Activated CD4-positive, alpha-beta T cell treated with anti-CD3 and anti-CD28 coated beads for 24 hours (primary cell): Measurements from ENCODE around the gene LMBR1.
"Not testable (repeated sequence)": the region's sequence is repeated elsewhere in the genome, so short reads cannot be mapped to it uniquely, and the experiment has no call there.

ENCODE experiments used
- DNase-seq, 2 donors: peaks; one replicate each; pipeline ENCODE4 v3.0.0-alpha.2; 2020; ENCODE audit warnings: low read depth in 2 of 2

Gene LMBR1

DNA sequence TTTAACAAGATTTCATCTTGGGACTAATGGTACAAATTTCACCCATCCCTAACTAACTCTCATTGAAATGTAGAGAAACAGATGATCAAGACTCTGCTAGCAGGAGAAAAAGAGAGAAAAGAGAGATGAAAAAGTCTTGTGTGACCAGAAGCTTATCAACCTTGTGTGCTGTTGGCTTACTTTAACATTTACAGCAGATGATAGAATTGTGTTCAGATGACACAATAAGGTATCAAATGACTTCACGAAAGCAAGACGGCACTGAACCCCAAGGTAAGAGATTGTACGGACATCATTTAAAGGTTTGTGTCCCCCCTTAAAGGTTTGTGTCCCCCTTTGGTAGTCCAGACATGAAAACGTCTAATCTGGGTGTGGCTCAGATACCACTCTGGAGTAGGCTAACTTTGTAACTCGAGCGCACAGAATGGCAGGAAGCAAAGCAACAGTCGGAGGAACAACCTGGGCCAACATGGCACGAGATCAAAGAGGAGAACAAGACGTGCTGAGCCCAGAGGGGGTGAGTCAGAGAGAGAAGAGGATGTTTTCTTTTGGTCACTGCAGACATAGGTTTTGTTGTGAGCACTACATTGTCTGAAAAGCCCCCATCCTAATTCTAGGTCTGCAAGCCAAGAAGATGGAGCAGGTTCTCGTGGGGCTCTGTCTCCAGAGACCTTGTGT, 10.4 kb upstream of the LMBR1 start:
- no peak for DNase-seq

DNA sequence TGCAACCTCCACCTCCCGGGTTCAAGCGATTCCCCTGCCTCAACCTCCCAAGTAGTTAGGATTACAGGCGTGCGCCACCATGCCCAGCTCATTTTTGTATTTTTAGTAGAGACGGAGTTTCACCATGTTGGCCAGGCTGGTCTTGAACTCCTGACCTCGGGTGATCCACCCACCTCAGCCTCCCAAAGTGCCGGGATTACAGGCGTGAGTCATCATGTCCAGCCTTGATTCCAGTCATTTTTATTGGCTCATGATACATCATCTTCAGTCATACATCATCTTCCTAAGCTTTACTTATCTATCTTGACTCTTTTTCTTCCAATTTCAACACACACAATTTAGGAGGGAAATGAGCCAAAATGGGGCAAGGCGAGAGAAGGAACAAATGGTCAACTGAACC, 7.1 kb upstream of the LMBR1 start:
- not testable (repeated sequence) for DNase-seq

DNA sequence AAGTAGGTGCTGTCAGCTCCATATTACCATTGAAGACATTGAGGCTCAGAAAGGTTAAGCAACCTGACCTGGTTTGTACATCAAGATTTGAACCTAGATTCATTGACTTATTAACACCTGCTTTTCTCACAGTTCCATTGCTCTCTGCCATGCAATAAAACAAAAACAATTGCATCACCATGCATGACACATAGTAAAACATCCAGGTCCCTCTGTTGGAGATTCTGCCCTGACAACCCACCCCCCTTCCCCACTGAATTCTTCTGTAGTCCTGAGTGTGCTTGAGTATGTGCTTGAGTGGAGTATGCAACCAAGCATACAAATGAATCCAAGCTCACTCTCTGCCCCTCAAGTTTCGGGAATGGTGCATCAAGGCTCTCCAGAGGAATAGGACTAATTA, 6.0 kb upstream of the LMBR1 start:
- DNase-seq, result no peak

DNA sequence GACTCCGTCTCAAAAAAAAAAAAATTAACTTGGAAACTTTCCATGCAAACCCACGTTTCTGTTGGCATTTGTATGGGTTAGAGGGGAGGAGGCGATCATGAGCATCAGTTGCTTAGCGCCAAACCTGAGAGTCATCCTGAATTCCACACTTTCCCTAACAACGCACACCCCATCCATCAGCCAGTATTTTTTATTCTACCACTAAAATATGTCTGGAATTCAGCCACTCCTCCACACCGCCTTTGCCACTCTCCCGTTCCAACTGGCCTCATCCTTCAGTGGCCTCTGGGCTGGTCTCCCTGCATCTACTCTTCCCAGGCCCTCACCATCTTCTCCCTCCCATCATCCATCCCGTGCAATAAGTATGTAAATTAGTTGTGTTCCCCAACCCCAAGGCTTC, 4.7 kb upstream of the LMBR1 start:
- DNase-seq, result no peak

DNA sequence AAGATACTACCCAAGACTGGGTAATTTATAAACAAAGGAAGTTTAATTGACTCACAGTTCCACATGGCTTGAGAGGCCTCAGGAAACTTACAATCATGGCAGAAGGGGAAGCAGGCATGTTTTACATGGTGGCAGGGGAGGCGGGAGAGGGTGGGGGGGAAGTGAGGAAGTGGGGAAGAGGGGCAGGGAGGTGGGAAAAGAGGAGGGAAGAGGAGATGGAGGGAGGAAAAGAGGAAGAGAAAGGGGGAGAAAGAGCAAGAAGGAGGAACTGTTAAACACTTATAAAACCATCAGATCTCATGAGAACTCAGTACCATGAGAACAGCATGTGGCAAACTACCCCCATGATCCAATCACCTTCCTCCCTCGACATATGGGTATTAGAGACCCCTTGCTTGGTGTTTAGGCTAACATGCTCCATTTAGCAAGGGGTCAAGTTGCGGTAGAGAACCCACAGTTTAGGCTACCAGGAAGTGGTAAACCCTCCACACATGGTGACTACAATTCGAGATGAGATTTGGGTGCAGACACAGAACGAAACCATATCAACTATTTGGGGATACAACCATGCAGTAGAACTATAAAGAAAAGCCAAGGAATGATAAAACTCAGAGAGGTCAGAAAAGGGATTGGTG, 3.5 kb upstream of the LMBR1 start:
- DNase-seq, result no peak

DNA sequence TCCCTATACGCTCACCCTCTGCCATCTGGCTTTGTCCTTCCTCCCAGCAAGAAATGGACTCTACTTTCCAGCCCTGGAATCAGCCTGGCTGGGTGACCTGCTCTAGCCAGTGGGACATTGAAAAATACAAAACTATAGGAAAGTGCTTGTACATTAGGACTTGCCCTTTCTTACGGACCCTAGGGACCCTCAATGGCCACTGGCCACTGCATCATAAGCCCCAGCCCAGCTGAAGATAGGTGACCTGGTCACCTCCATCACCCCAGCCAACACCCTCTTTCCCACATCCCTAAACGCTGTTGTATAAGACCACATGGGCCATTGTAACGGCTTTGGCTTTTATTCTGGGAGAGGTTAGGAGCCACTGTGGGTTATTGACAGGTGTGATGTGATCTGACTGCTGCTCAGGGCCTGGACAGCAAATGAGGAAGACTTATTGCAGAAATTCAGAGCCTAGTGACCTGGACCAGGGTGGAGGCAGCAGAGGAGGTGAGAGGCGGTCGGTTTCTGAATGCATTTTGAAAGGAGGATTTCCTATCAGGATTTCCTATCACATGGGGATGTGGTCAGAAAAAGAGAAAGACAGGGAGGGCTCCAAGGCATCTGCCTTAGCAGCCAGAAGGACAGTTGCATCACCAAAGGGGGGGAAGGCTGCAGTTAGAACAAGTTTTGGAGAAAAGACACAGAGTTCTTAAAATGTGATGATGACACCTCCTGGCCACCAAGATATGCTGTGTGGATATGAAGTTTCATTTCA, 2.2 kb upstream of the LMBR1 start:
- DNase-seq, result no peak

DNA sequence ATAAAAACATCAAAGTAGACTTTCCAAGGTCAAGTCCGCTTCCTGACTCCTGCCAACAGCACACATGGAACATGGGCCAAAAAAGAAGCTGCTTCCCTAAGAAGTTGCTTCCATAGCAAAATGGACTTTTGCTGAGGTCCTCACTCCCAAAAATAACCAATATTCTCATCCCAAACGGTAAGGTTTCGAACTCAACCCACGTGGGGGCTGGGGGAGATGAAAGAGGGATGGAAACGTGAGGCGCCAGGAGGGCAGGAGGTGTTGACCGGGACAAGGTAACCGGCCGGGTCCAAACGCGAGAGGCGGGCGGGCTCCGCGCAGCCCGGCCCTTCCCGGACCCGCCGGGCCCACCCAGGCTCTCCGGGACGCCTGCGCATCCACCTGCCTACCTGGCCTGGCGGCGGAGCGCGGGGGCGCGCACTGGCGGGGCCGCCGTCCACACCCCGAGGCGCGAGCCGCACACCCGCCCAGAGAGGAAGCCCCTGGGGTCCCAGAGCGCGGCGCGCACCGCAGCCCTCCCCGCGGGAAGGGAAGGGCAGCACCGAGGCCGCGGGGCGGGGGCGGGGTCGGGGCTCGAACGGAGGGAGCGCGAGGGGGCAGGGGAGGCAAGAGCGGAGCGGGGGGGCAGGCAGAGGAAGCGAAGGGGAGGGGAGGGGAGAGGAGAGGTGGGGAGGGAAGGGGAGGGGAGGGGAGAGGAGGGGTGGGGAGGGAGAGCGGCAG, 742 bp downstream of the LMBR1 start:
- DNase-seq, result peak; percentile 39

DNA sequence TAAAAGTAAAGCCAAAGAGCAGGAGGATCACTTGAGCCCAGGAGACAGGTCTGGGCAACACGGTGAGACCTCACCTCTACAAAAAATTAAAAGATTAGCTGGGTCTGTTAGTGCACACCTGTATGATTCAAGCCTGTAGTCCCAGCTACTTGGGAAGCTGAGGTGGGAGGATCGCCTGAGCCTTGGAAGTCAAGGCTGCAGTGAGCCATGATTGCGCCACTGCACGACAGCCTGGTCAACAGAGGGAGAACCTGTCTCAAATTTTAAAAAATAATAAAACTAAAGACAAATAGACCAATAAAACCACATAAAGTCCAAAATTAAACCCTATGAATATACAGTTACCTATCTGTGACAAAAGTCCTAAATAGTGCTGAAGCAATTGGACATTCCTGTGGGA, 3.2 kb downstream of the LMBR1 start:
- DNase-seq, result no peak

DNA sequence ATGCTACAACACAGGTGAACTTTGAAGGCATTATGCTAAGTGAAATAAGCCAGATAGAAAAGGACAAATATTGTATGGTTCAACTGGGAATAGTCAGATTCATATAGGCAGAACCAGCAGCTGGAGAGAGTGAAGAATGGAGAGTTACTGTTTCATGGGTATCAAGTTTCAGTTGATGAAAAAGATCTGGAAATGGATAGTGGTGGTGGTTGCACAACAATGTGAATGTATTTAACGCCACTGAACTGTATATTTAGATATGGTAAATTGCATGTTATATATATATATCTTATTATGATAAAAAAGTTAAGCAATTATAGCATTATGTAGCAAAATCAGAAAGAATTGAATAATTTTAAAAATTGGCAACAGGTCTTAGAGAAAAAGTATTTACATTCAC, 3.9 kb downstream of the LMBR1 start:
- DNase-seq, result no peak

DNA sequence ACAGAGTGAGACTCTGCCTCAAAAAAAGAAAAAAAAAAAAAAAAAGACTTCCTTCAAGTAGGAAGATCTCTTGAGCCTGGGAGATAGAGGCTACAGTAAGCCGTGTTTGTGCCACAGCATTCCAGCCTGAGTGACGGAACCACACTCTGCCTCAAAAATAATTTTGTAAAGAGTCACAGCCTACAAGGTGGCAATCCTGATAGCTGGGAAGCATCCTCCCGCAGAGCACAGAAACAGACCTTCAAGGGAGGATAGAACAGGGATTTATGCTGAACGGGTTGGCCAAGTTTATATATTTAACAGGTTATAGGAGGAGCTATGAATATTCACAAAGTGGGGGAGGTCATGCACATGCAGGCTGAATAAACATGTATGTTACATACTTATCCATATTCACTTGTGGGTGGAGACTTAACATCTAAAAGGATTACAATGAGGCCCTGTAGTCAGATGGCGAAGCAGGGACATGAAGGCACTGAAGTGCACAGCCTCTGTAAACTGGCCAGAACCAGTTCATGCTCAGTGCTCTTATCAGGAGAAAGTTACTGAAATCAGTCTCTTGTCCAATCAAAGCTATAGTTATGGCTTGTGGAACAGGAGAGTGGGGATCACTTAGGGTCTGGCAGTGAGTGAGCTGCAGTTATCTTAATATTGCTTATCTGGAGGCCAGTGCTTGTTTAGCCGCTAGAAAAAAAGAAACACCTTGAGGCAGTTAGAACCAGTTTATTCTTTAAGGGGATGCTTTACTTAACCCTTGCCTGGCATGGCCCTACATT, 6.8 kb downstream of the LMBR1 start:
- DNase-seq, result no peak

DNA sequence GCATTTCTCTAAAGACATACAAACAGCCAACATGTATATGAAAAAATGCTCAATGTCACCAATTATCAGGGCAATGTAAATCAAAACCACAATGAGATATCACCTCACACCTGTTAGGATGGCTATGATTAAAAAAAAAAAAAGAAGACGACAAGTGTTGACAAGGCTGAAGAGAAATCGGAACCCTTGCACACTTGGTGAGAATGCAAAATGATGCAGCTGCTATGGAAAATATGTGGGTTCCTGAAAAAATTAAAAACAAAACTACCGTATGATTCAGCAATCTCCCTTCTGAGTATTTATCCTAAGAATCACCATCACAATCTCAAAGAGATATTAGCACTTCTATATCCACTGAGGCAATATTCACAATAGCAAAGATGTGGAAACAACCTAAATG, 11.3 kb downstream of the LMBR1 start:
- no peak for DNase-seq

DNA sequence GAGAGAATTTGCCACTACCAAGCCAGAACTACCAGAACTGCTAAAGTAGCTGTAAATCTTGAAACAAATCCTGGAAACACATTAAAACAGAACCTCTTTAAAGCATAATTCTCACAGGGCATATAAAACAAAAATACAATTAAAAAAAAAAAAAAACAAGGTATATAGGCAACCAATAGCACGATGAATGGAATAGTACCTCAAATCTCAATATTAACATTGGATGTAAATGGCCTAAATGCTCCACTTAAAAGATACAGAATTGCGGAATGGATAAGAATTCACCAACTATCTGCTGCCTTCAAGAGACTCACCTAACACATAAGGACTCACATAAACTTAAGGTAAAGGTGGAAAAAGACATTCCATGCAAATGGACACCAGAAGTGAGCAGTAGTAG, 17.2 kb downstream of the LMBR1 start:
- DNase-seq, result no peak

DNA sequence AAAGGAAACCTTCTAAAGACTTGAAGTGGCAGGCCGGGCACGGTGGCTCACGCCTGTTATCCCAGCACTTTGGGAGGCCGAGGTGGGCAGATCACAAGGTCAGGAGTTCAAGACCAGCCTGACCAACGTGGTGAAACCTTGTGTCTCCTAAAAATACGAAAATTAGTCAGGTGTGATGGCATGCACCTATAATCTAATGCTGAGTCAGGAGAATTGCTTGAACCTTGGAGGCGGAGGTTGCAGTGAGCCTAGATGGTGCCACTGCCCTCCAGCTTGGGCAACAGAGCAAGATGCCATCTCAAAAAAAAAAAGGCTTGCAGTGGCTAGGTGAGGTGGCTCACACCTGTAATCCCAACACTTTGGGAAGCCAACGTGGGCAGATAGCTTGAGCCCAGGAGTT, 24.6 kb downstream of the LMBR1 start:
- not testable (repeated sequence) for DNase-seq

DNA sequence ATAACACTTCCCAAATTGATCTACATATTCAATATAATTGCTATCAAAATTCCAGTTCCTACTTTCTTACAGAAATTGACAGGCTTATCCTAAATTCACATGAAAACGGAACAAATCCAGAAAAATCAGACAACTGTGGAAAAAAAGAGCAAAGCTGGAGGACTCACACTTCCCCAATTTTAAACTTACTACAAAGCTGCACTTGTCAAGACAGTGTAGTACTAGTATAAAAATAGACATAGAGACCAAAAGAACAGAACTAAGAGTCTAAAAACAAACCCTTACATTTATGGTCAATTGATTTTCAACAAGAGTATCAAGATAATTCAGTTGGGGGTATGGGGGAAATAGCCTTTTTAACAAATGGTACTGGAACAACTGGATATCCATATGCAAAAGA, 27.5 kb downstream of the LMBR1 start:
- no peak for DNase-seq

DNA sequence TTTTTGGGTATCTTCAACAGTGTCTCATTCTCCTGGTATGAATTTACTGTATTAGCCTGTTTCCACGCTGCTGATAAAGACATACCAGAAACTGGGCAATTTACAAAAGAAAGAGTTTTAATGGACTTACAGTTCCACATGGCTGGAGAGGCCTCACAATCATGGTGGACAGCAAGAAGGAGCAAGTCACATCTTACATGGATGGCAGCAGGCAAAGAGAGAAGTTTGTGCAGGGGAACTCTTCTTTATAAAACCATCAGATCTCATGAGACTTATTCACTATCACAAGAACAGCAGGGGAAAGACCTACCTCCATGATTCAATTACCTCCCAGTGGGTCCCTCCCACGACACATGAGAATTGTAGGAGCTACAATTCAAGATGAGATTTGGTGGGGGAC, 31.0 kb downstream of the LMBR1 start:
- not testable (repeated sequence) for DNase-seq

DNA sequence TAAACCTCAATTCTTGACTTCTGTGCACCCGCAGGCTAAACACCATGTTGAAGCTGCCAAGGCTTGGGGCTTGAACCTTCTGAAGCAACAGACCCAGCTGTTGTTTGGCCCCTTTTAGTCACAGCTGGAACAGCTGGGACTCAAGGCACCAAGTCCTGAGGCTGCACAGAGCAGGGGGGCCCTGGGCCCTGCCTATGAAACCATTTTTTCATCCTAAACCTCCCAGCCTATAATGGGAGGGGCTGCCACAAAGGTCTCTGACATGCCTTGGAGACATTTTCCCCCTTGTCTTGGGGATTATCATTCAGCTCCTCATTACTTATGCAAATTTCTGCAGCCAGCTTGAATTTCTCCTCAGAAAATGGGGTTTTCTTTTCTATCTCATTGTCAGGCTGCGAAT, 31.8 kb downstream of the LMBR1 start:
- no peak for DNase-seq

DNA sequence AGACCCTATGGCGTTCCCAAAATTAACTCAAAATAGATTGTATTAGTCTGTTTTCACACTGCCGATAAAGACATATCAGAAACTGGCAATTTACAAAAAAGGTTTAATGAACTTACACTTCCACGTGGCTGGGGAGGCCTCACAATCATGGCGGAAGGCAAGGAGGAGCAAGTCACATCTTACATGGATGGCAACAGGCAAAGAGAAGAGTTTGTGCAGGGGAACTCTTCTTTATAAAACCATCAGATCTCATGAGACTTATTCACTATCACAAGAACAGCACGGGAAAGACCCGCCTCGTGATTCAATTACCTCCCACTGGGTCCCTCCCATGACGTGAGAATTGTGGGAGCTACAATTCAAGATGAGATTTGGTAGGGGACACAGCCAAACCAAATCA, 32.9 kb downstream of the LMBR1 start:
- not testable (repeated sequence) for DNase-seq

DNA sequence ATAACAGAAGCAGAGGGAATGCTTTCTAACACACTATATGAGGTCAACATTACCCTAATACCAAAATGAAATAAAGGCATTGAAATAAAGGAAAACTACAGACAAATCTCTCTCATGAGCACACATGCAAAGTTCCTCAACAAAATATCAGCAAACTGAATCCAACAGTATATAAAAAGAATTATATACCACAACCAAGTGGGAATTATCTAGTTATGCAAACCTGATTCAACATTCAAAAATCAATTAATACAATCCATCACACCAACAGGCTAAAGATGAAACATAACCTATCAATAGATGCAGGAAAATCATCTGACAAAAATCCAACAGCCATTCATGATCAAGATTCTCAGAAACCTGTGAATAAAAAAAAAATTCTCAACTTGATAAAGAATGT, 34.5 kb downstream of the LMBR1 start:
- DNase-seq, result no peak

DNA sequence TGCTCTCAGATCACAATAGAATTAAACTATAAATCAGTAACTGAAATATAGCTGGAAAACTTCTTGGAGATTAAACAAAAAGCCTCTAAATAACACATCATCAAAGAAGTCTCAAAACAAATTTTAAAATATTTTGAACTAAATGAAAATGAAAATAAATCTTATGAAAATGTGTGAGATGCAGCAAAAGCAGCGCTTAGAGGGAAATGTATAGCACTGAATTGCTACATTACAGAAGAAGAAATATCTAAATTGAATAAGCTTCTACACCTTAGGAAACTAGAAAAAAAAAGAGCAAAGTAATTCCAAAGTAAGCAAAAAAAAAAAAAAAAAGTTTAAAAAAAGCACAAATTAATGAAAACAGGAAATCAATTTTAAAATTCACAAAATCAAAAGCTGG, 35.2 kb downstream of the LMBR1 start:
- no peak for DNase-seq

DNA sequence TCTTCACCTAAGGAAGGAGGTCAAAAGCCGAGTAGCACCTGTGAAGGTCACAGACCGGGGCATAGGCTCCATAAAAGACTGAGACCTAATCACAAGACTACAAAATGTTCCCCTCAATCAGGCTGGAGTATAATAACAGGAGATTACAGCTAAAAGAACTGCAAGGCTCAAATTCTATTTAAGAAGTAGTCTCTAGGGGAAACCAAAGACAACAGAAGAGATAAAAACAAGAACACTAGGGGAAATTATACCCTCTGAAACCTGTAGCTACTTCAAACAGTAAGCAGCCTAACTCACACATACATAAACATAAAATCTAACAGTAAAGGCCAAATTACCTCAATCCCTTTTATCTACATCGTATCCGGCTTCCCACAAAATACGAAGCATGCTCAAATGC, 38.3 kb downstream of the LMBR1 start:
- DNase-seq, result no peak

DNA sequence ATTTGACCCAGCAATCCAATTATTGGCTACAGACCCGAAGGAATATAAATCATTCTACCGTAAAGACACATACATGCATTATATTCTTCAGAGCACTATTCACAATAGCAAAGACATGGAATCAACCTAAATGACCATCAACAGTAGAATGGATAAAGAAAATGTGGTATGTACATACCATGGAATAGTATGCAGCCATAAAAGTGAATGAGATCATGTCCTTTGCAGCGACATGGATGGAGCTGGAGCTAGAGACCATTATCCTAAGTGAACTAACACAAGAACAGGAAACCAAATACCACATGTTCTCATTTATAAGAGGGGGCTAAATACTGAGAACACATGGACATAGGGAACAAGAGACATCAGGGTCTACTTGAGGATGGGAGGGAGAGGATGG, 44.0 kb downstream of the LMBR1 start:
- no peak for DNase-seq
